Activated CD4-positive, alpha-beta memory T cell treated with anti-CD3 and anti-CD28 coated beads, Interleukin-2, amount 10 ng/mL, durations not matched to agents 7 days and 5 days (primary cell): ENCODE data around the gene SACM1L. TPM values are rescaled to one million over a fixed set of nuclear protein-coding genes. Genes with fewer than 3 reads are reported as not detected.

Experiments used
- CTCF ChIA-PET: fragments of 350-600 bp; sonication (Branson Sonifier 250); formaldehyde crosslinking; loops from one replicate; lab custom pipeline; 2021; ENCODE audit warnings: antibody characterized with exemption, inconsistent platforms; lab: Charles Lee
- POLR2A ChIA-PET: fragments of 350-600 bp; sonication (Branson Sonifier 250); formaldehyde crosslinking; loops from one replicate; lab custom pipeline; 2021; ENCODE audit warnings: antibody characterized with exemption; lab: Charles Lee
- DNase-seq: peaks from one replicate; pipeline ENCODE4 v3.0.0-alpha.2; 2020
- H3K27ac Mint-ChIP-seq: one replicate; pipeline ENCODE4 v1.8.0; 2021; ENCODE audit warnings: mild to moderate bottlenecking, mixed read lengths
- H3K27me3 Mint-ChIP-seq: one replicate; pipeline ENCODE4 v1.8.0; 2021; ENCODE audit warnings: mixed read lengths
- H3K36me3 Mint-ChIP-seq: one replicate; pipeline ENCODE4 v1.8.0; 2021; ENCODE audit warnings: low read depth, mixed read lengths
- H3K4me1 Mint-ChIP-seq: one replicate; pipeline ENCODE4 v1.8.0; 2021; ENCODE audit warnings: mixed read lengths
- H3K4me3 Mint-ChIP-seq: one replicate; pipeline ENCODE4 v1.8.0; 2021; ENCODE audit warnings: mild to moderate bottlenecking, mixed read lengths
- H3K9me3 Mint-ChIP-seq: one replicate; pipeline ENCODE4 v1.8.0; 2021; ENCODE audit warnings: mixed read lengths
- total RNA-seq, 2 experiments: library from RNA; stranded (reverse); gene quantifications; one replicate each; pipeline ENCODE4 v1.2.3, GENCODE V29; 2021

Gene SACM1L
- total RNA-seq, 2 experiments from 2014 or later: 101 to 103 TPM

- DNase-seq: no peak
- no peak overlapping the region for H3K4me3 Mint-ChIP-seq
- CTCF ChIA-PET: no interaction called here
- POLR2A ChIA-PET: interaction anchor here (0.8 kb wide), 1 partner anchor 157 kb away, joined by 3 read pairs; no protein-coding TSS in a partner anchor
- H3K36me3 Mint-ChIP-seq: no peaks in the 10 kb centered on the region
- H3K4me1 Mint-ChIP-seq: peaks cover 21% of the 10 kb centered on the region
- peaks cover 49% of the 10 kb centered on the region for H3K27me3 Mint-ChIP-seq
- H3K27ac Mint-ChIP-seq: no peak overlapping the region
- no peaks in the 10 kb centered on the region for H3K9me3 Mint-ChIP-seq
Measured at GRCh38 chr3:45771831-45772230, 82.6 kb downstream of the SACM1L start.

GRCh38 chr3:45772341-45773035 is 83.3 kb downstream of the SACM1L start:
- CTCF ChIA-PET: no interaction called here
- peaks cover 21% of the 10 kb centered on the region for H3K4me1 Mint-ChIP-seq
- H3K9me3 Mint-ChIP-seq: no peaks in the 10 kb centered on the region
- H3K27ac Mint-ChIP-seq: peak overlapping the region; percentile 5
- peak; percentile 40 for DNase-seq
- H3K36me3 Mint-ChIP-seq: no peaks in the 10 kb centered on the region
- POLR2A ChIA-PET: interaction anchor here (0.6 to 0.8 kb wide), 3 partner anchors 70 to 143 kb away, joined by 3 read pairs; no protein-coding TSS in a partner anchor
- no peak overlapping the region for H3K4me3 Mint-ChIP-seq
- H3K27me3 Mint-ChIP-seq: peaks cover 45% of the 10 kb centered on the region

- Mint-ChIP-seq H3K9me3 (no peaks in the 10 kb centered on the region), H3K4me3 (no peak overlapping the region), H3K27ac (peak overlapping the region; percentile 5), H3K36me3 (no peaks in the 10 kb centered on the region), H3K27me3 (peaks cover 40% of the 10 kb centered on the region), H3K4me1 (peaks cover 21% of the 10 kb centered on the region)
- POLR2A ChIA-PET: interaction anchor here (0.6 kb wide), 2 partner anchors 92 to 142 kb away, joined by 3 read pairs; no protein-coding TSS in a partner anchor
- CTCF ChIA-PET: interaction anchor here (1.3 kb wide), 1 partner anchor 12 kb away, joined by 3 read pairs; no protein-coding TSS in a partner anchor
- no peak for DNase-seq
Measured at GRCh38 chr3:45773072-45773471, 83.9 kb downstream of the SACM1L start.

GRCh38 chr3:45773714-45774449 is 84.7 kb downstream of the SACM1L start:
- CTCF ChIA-PET: interaction anchor here (1.3 to 1.4 kb wide), 2 partner anchors 13 to 43 kb away, joined by 3 to 5 read pairs; no protein-coding TSS in a partner anchor
- DNase-seq: no peak
- no peak overlapping the region for H3K27ac Mint-ChIP-seq
- POLR2A ChIA-PET: no interaction called here
- H3K36me3 Mint-ChIP-seq: no peaks in the 10 kb centered on the region
- H3K27me3 Mint-ChIP-seq: peaks cover 32% of the 10 kb centered on the region
- peaks cover 21% of the 10 kb centered on the region for H3K4me1 Mint-ChIP-seq
- no peak overlapping the region for H3K4me3 Mint-ChIP-seq
- H3K9me3 Mint-ChIP-seq: no peaks in the 10 kb centered on the region

DNA sequence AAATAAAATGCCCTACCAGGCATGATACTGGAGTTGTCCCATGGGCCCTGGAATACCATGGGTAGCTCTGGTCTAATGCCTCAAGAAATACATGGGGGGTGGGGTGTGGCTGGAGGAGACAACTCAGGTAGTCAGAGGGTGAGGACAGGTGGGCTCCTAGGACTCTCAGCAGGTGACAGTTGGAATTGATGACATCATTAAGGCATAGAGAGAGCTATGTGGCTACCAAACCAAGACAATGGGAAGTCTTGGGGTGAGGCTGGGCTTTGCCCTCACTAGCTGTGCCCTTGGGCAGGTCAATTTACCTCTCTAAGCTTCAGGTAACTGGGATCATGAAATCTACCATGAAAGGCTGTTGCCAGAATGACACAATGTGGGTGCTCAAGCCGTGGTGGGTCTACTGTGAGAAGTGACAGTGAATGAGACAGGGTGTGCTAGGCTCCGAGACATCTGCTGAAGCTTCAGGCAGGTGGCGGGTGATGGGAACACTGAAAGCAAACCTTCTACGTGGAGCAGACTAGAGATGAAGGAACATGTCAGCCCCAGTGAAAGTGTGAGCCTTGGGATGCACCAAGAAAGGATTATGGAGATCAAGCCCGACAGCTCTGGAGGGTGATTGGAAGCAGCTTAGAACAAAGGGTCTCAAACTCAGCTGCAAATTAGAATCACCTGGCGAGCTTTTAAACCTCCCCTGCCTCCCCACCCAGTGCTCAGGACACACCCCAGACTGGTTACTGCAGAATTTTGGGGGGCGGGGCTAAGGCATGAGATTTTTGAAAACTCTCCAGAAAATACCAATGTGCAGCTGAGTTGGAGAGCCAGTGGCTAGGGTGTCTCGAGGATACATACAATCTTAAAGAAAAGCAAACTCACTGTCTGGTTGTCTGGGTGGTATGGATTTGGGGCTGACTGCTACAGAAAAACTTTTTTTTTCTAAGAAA is 85.7 kb downstream of the SACM1L start:
- H3K9me3 Mint-ChIP-seq: no peaks in the 10 kb centered on the region
- peaks cover 21% of the 10 kb centered on the region for H3K4me1 Mint-ChIP-seq
- no peak for DNase-seq
- H3K27ac Mint-ChIP-seq: no peak overlapping the region
- no peak overlapping the region for H3K4me3 Mint-ChIP-seq
- CTCF ChIA-PET: interaction anchor here (1.4 kb wide), 1 partner anchor 43 kb away, joined by 5 read pairs; no protein-coding TSS in a partner anchor
- POLR2A ChIA-PET: no interaction called here
- H3K27me3 Mint-ChIP-seq: peaks cover 31% of the 10 kb centered on the region
- H3K36me3 Mint-ChIP-seq: no peaks in the 10 kb centered on the region

GRCh38 chr3:45775571-45776300 is 86.5 kb downstream of the SACM1L start:
- CTCF ChIA-PET: no interaction called here
- POLR2A ChIA-PET: no interaction called here
- no peaks in the 10 kb centered on the region for H3K9me3 Mint-ChIP-seq
- no peak for DNase-seq
- peaks cover 21% of the 10 kb centered on the region for H3K4me1 Mint-ChIP-seq
- no peaks in the 10 kb centered on the region for H3K36me3 Mint-ChIP-seq
- H3K27me3 Mint-ChIP-seq: peaks cover 23% of the 10 kb centered on the region
- H3K4me3 Mint-ChIP-seq: no peak overlapping the region
- H3K27ac Mint-ChIP-seq: no peak overlapping the region

DNA sequence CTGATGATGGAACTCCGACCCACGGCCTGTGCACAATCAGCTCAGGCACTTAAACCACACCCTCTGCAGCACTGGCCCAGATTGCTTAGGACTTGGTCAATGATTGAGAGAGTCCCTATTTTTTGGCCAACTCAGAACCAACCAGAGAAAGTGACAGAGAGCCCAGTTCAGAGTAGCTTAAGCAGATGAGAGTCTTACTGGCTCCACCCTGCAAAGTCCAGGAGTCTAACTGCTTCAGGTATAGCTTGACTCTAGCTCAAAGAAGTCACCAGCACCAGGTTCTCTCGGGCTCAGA is 87.1 kb downstream of the SACM1L start:
- Mint-ChIP-seq H3K27me3 (peaks cover 23% of the 10 kb centered on the region), H3K4me3 (no peak overlapping the region), H3K9me3 (no peaks in the 10 kb centered on the region), H3K36me3 (no peaks in the 10 kb centered on the region), H3K27ac (no peak overlapping the region), H3K4me1 (peaks cover 21% of the 10 kb centered on the region)
- no peak for DNase-seq
- ChIA-PET CTCF (no interaction called here), POLR2A (no interaction called here)

DNA sequence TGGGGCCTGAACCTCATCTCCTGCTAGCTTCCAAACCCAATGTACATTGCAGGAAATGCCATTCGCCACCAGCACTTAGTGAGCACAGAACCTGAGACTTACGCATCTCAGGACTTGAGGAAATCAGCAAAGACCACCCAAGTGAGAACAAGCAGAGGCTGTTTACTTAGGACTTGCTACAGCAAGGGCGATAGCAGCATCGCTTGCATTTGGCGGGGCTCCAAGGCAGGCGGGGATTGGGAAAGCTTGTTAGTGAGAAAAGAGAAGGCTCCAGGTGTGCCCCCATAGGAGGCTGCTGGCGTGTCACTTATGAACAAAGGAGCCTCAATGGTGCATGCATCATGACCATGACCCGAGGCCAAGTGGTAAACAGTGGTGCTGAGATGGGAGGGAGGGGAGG is 87.4 kb downstream of the SACM1L start:
- CTCF ChIA-PET: no interaction called here
- POLR2A ChIA-PET: no interaction called here
- no peak overlapping the region for H3K4me3 Mint-ChIP-seq

DNA sequence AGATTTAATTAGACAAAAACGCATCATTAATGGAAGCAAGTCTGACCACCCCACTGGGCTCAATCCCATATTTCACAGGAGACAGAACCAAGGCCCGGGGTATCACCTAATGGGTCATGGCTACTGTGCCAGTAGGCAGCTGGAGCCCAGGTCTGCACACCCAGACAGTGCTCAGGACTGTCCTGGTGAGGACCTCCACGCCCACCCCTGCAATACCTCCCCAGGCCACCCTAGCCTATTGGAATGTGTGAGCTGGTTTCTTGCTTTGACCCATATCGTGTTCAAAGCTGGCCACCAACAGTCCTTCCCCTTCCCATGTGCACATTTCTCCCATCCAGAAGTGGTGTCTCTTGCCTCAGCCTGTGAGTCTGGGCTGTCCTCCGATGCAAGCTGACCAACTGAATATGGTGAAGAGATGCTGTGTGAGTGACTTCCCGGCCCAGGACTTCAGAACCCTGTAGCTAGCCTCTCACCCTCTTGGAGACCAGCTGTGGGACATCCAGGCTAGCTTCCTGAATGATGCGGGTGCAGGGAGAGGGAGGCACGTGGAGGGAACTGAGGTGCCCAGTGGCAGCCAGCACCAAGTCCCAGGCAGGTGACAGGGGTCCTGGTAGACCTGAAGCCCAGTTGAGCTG is 88.0 kb downstream of the SACM1L start:
- H3K27ac Mint-ChIP-seq: no peak overlapping the region
- no peak for DNase-seq
- H3K27me3 Mint-ChIP-seq: peaks cover 18% of the 10 kb centered on the region
- no peaks in the 10 kb centered on the region for H3K36me3 Mint-ChIP-seq
- H3K4me1 Mint-ChIP-seq: peaks cover 14% of the 10 kb centered on the region
- ChIA-PET POLR2A (no interaction called here), CTCF (no interaction called here)
- H3K9me3 Mint-ChIP-seq: no peaks in the 10 kb centered on the region
- H3K4me3 Mint-ChIP-seq: no peak overlapping the region

More for the DNA sequence above, 87.4 kb downstream of the SACM1L start:
- Mint-ChIP-seq H3K27me3 (peaks cover 22% of the 10 kb centered on the region), H3K4me1 (peaks cover 20% of the 10 kb centered on the region), H3K9me3 (no peaks in the 10 kb centered on the region), H3K36me3 (no peaks in the 10 kb centered on the region), H3K27ac (no peak overlapping the region)
- no peak for DNase-seq

GRCh38 chr3:45777746-45778386 is 88.7 kb downstream of the SACM1L start:
- H3K36me3 Mint-ChIP-seq: no peaks in the 10 kb centered on the region
- POLR2A ChIA-PET: no interaction called here
- H3K27ac Mint-ChIP-seq: no peak overlapping the region
- H3K9me3 Mint-ChIP-seq: no peaks in the 10 kb centered on the region
- peaks cover 8% of the 10 kb centered on the region for H3K4me1 Mint-ChIP-seq
- DNase-seq: no peak
- H3K27me3 Mint-ChIP-seq: peaks cover 16% of the 10 kb centered on the region
- H3K4me3 Mint-ChIP-seq: no peak overlapping the region
- CTCF ChIA-PET: no interaction called here

DNA sequence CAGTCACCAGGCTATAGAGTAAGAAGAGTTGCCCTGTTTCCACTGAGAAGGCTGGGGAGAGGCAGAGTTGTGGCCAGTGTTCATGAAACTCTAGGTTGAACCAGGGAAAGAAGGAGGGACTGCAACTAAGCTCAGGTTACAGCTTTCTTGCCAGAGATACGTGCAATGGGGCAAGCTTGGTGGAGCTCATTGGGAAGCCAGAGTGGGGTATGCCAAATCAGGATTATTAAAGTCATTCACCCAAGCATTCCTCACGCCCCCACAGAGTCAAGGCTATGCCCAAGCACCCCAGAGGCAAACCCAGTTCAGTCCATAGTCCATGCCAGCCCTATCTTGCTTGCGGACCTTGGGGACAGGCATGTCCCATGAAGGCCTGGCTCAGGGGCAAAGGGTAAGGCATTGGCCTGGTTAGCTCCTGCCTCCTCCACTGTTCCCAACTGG is 89.6 kb downstream of the SACM1L start:
- no peak overlapping the region for H3K27ac Mint-ChIP-seq
- CTCF ChIA-PET: no interaction called here

More for the DNA sequence above, 89.6 kb downstream of the SACM1L start:
- no peaks in the 10 kb centered on the region for H3K9me3 Mint-ChIP-seq
- no peaks in the 10 kb centered on the region for H3K36me3 Mint-ChIP-seq
- H3K4me3 Mint-ChIP-seq: no peak overlapping the region
- POLR2A ChIA-PET: no interaction called here
- peaks cover 11% of the 10 kb centered on the region for H3K27me3 Mint-ChIP-seq
- no peak for DNase-seq
- no peaks in the 10 kb centered on the region for H3K4me1 Mint-ChIP-seq
